ENCODE results near the gene FNIP2. TPM values are rescaled to one million over a fixed set of nuclear protein-coding genes. Genes with fewer than 3 reads are reported as not detected.
"Not testable (repeated sequence)": the region's sequence is repeated elsewhere in the genome, so short reads cannot be mapped to it uniquely, and the experiment has no call there.

FNIP2 gene
- total RNA-seq, 2 experiments from 2014 or later: 16.0 to 16.4 TPM

- H3K36me3 Mint-ChIP-seq (ENCODE audit: low read depth): no peaks in the 10 kb centered on the region
- no peak for DNase-seq
- no peak overlapping the region for H3K4me3 Mint-ChIP-seq
- H3K27me3 Mint-ChIP-seq: peaks cover 6% of the 10 kb centered on the region
- ChIA-PET CTCF (no interaction called here), POLR2A (no interaction called here)
- H3K4me1 Mint-ChIP-seq: no peaks in the 10 kb centered on the region
- H3K9me3 Mint-ChIP-seq: no peaks in the 10 kb centered on the region
- H3K27ac Mint-ChIP-seq: no peak overlapping the region
These were observed 169.6 kb downstream of the FNIP2 start for GRCh38 chr4:158938220-158939044.

- Mint-ChIP-seq H3K27ac (no peak overlapping the region), H3K4me3 (no peak overlapping the region), H3K36me3 (ENCODE audit: low read depth) (no peaks in the 10 kb centered on the region), H3K27me3 (peaks cover 14% of the 10 kb centered on the region), H3K4me1 (no peaks in the 10 kb centered on the region), H3K9me3 (no peaks in the 10 kb centered on the region)
- no peak for DNase-seq
- ChIA-PET CTCF (interaction anchor here (0.9 to 1.2 kb wide), 2 partner anchors 9 to 22 kb away, joined by 3 to 4 read pairs; no protein-coding TSS in a partner anchor), POLR2A (no interaction called here)
These were observed 171.4 kb downstream of the FNIP2 start for GRCh38 chr4:158940271-158940670.

GRCh38 chr4:158941321-158941720, 172.5 kb downstream of the FNIP2 start:
- POLR2A ChIA-PET: no interaction called here
- CTCF ChIA-PET: interaction anchor here (0.9 to 1.2 kb wide), 2 partner anchors 10 to 23 kb away, joined by 3 to 4 read pairs; no protein-coding TSS in a partner anchor

DNA sequence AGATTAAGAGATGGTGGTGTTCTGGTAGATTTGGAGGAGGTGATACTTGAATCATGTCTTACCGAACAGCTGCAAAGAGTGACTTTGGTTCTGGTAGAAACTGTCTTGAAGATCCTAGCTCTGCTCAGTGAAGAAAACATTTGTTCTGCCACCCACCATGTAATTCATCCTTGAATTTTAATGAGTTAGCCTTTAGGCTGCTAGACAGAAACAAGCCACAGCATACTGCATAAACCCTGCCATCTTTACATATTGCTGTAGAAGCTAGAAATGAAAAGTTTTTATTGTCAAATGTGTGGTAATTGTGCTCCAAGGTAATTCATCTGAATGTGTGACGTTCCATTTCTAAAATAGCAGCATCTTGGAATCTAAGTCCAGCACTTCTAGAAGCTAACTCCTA, 173.1 kb downstream of the FNIP2 start:
- Mint-ChIP-seq H3K27ac (no peak overlapping the region), H3K27me3 (peaks cover 11% of the 10 kb centered on the region), H3K9me3 (no peaks in the 10 kb centered on the region), H3K36me3 (ENCODE audit: low read depth) (no peaks in the 10 kb centered on the region), H3K4me1 (no peaks in the 10 kb centered on the region), H3K4me3 (no peak overlapping the region)
- ChIA-PET CTCF (interaction anchor here (0.6 to 0.9 kb wide), 2 partner anchors 16 to 458 kb away, joined by 3 read pairs; no protein-coding TSS in a partner anchor), POLR2A (no interaction called here)
- DNase-seq: no peak

More at GRCh38 chr4:158941321-158941720, 172.5 kb downstream of the FNIP2 start:
- H3K4me1 Mint-ChIP-seq: no peaks in the 10 kb centered on the region
- H3K27me3 Mint-ChIP-seq: peaks cover 14% of the 10 kb centered on the region
- no peak for DNase-seq
- H3K36me3 Mint-ChIP-seq (ENCODE audit: low read depth): no peaks in the 10 kb centered on the region
- H3K27ac Mint-ChIP-seq: no peak overlapping the region
- H3K4me3 Mint-ChIP-seq: no peak overlapping the region
- H3K9me3 Mint-ChIP-seq: no peaks in the 10 kb centered on the region

DNA sequence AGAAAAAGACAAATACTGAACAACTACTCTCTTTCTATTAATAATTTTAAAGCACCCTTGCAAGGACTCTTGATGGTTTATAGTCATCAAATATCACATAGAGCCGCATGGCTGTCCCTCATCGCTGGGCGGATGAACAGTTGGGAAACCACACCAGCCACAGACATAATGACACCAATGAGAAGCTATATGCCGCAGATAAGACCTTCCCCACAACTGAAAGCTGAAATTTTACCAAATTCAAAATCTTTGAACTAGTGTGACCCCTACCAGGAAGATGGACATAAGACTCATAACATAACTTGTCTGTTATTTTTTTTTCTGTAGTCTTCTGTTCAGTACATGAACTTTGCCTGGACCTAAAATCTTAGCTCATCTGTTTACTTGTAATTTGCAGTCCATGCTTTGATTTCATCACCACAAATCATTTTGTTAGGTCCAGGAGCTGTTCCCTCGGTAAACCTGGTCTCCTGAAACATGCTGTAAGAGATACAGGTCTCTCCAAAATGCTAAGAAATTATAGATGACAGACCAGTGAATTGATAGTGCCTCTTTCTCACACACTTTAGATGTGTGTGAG, 176.8 kb downstream of the FNIP2 start:
- Mint-ChIP-seq H3K27ac (no peak overlapping the region), H3K9me3 (peaks cover 5% of the 10 kb centered on the region), H3K36me3 (ENCODE audit: low read depth) (no peaks in the 10 kb centered on the region), H3K27me3 (peaks cover 13% of the 10 kb centered on the region), H3K4me3 (no peak overlapping the region), H3K4me1 (no peaks in the 10 kb centered on the region)
- ChIA-PET POLR2A (no interaction called here), CTCF (no interaction called here)
- no peak for DNase-seq

- peaks cover 15% of the 10 kb centered on the region for H3K27me3 Mint-ChIP-seq
- no peak for DNase-seq
- no peak overlapping the region for H3K4me3 Mint-ChIP-seq
- H3K9me3 Mint-ChIP-seq: peaks cover 11% of the 10 kb centered on the region
- no peaks in the 10 kb centered on the region for H3K4me1 Mint-ChIP-seq
- POLR2A ChIA-PET: no interaction called here
- no peak overlapping the region for H3K27ac Mint-ChIP-seq
- H3K36me3 Mint-ChIP-seq (ENCODE audit: low read depth): no peaks in the 10 kb centered on the region
- CTCF ChIA-PET: no interaction called here
These were observed 178.0 kb downstream of the FNIP2 start for GRCh38 chr4:158946825-158947224.

GRCh38 chr4:158948071-158948470, 179.2 kb downstream of the FNIP2 start:
- DNase-seq: no peak
- H3K9me3 Mint-ChIP-seq: peaks cover 22% of the 10 kb centered on the region
- H3K27me3 Mint-ChIP-seq: peaks cover 15% of the 10 kb centered on the region
- no peaks in the 10 kb centered on the region for H3K4me1 Mint-ChIP-seq
- no peak overlapping the region for H3K27ac Mint-ChIP-seq
- ChIA-PET CTCF (no interaction called here), POLR2A (no interaction called here)
- no peaks in the 10 kb centered on the region for H3K36me3 Mint-ChIP-seq (ENCODE audit: low read depth)
- no peak overlapping the region for H3K4me3 Mint-ChIP-seq

DNA sequence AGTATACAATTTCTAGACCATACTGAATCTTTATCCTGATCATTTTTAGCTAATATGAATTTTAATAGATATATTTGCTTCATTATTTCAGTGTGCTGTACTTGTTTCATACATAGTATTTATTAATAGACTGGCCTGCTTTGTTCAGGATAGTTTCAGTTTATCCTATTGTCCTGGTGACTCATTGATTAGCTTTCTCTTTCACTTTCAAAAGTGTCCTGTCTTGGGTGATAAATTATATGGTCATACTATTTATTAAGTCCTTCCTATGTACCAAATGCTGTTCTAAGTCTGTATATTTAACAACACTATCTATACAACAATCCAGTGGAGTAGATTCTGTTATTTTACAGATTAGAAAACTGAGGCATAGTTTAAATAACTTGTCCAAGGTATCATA, 180.3 kb downstream of the FNIP2 start:
- no peak overlapping the region for H3K27ac Mint-ChIP-seq
- no peak overlapping the region for H3K4me3 Mint-ChIP-seq
- H3K9me3 Mint-ChIP-seq: peaks cover 26% of the 10 kb centered on the region
- no peaks in the 10 kb centered on the region for H3K4me1 Mint-ChIP-seq
- POLR2A ChIA-PET: no interaction called here
- CTCF ChIA-PET: no interaction called here
- peaks cover 15% of the 10 kb centered on the region for H3K27me3 Mint-ChIP-seq
- DNase-seq: no peak
- H3K36me3 Mint-ChIP-seq (ENCODE audit: low read depth): no peaks in the 10 kb centered on the region

- POLR2A ChIA-PET; H3K36me3 Mint-ChIP-seq (ENCODE audit: low read depth); H3K27ac Mint-ChIP-seq; H3K4me1 Mint-ChIP-seq; H3K27me3 Mint-ChIP-seq; H3K4me3 Mint-ChIP-seq; CTCF ChIA-PET; DNase-seq: not testable (repeated sequence)
- peaks cover 29% of the 10 kb centered on the region for H3K9me3 Mint-ChIP-seq
These were observed 183.5 kb downstream of the FNIP2 start for GRCh38 chr4:158952221-158952774.

DNA sequence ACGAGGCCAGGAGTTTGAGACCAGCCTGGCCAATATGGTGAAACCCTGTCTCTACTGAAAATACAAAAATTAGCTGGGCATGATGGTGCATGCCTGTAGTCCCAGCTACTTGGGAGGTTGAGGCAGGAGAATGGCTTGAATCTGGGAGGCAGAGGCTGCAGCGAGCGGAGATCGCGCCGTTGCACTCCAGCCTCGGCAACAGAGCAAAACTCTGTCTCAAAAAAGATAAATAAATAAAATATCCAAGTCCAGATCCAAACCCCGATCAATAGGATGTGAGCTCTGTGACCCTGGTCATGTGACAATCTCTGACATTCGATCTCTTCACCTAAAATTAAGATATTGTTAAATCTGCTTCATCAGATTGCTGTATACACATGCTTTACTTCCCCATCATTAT, 187.5 kb downstream of the FNIP2 start:
- CTCF ChIA-PET; POLR2A ChIA-PET; H3K27ac Mint-ChIP-seq; H3K4me1 Mint-ChIP-seq; H3K27me3 Mint-ChIP-seq; H3K4me3 Mint-ChIP-seq; H3K36me3 Mint-ChIP-seq (ENCODE audit: low read depth); DNase-seq: not testable (repeated sequence)
- H3K9me3 Mint-ChIP-seq: peaks cover 23% of the 10 kb centered on the region

DNA sequence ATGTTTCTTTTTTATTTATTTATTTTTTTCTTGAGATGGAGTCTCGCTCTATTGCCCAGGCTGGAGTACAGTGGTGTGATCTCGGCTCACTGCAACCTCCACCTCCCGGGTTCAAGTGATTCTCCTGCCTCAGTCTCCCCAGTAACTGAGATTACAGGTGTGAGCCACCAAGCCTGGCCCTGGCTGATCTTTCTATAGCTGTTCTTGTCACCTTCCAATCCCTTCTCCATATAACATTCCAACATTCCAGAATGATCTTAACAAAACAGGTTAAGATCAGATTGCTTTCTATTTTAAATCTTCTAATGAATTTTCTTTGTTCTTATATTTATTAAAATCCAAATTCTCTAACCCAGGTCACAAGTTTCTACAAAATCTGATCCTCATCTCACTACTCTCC, 188.1 kb downstream of the FNIP2 start:
- H3K4me3 Mint-ChIP-seq; POLR2A ChIA-PET; H3K4me1 Mint-ChIP-seq; H3K36me3 Mint-ChIP-seq (ENCODE audit: low read depth); DNase-seq; CTCF ChIA-PET; H3K27me3 Mint-ChIP-seq; H3K27ac Mint-ChIP-seq: not testable (repeated sequence)
- peaks cover 17% of the 10 kb centered on the region for H3K9me3 Mint-ChIP-seq

Data from activated CD4-positive, alpha-beta T cell treated with anti-CD3 and anti-CD28 coated beads, Interleukin-2, amount 10 ng/mL, durations not matched to agents 7 days and 5 days (primary cell).